NCI-H748 (cell line): ENCODE data around the gene METTL1.

Experiments
- DNase-seq: peaks from one replicate; lab custom pipeline; 2025; ENCODE audit not compliant: unreplicated experiment; lab: John Stamatoyannopoulos, UW

METTL1 gene

DNA sequence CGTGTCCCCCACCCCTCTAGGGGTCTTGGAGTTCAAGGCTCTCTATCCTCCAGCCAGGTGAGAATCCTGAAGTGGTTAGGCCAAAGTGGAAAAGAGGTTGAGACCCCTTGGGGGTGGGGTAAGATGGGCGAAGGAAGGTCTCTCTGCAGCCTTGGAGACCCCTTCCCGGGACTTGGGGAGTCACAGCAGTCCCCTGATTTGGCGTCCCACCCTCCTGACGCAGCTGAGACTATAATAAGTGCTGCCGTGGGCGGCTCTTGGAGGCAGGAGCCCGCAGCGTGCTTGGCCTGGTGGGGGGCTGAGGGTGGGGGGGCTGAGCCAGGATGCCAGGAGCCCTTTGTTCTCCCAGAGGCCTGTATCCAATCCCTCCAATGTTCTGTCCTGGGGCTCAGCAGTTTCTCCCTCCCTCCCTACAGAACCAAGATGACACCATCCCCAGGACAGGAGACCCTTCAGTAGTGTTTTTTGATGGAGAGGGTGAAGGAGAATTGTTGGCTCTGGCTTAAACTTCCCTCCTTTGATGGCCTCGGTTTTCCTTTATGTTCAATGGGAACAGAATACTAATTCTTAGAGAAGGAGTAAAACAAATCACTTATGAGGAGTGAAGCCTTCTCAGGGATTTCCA lies 31.9 kb downstream of the METTL1 start:
- no peak for DNase-seq

GRCh38 chr12:57739387-57739786 lies 32.5 kb downstream of the METTL1 start:
- DNase-seq, result peak; percentile 17

DNA sequence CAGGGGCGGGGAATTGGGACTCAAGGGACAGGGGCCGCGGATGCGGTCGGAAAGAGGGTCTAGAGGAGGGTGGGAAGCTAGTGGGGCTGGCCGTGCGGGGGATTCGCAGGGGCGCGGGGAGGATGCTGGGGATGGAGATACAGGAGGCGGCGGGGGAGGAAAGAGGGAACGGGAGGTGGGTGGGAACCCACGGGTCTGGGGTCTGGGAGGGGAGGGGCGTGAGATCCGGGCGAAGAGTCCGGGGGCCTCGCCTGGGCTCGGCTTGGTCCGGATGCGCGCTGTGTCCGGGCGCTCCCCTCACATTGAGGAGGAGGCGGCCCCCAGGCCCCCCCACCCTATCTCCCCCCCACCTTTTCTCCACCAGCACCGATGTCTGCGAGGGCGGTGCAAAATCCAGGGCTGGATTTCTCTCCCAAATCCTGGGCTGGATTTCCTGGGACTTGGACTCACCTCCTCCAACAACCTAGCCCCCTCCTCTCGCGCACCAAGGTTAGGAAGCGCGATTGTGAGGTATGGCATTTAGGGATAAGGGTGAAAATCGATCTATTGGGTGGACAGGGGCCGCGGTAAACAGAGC lies 33.2 kb downstream of the METTL1 start, which contains the start of gene AGAP2:
TSS of gene AGAP2 (minus strand) at position 82 of the 577 bp plus-strand sequence. CDS start 496 bp downstream, outside the sequence.
- DNase-seq, result no peak

DNA sequence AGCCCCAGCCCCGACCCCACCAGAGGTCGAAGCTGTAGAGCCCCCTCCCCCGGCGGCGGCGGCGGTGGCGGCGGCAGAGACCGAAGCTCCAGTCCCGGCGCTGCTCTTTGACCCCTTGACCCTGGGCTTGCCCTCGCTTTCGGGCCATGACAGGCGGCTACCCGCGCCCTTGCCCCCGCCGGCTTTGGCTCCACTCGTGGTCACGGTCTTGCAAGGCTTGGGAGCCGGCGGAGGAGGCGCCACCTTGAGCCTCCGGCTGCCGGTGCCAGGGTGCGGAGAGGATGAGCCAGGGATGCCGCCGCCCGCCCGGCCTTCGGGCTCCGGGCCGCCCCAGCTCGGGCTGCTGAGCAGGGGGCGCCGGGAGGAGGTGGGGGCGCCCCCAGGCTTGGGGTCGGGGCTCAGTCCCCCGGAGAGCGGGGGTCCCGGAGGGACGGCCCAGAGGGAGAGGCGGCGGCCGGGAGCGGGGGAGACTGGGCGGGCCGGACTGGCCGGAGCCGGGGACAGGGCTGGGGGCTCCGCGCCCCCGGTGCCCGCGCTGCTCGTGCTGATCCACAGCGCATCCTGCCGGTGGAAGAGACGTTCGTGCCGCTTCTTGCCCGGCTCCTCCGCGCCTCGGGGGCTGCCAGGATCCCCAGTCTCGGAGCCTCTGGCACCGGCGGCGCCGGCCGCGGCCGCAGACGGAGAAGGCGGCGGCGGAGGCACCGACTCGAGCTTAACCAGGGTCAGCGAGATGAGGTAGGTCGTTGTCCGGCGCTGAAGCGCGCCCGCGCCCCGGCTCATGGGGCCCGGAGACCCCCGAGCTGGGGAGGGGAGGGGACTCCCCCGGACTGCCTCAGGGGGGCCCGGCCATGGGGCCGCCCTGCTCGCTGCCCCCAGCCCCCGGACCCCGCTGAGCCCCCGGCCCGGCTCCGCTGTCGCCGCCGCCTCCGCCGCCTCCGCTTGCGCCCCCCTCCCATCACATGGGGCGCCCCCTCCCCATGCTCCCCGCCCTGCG lies 34.1 kb downstream of the METTL1 start:
- DNase-seq, result peak; percentile 56

GRCh38 chr12:57736741-57737466 lies 35.0 kb downstream of the METTL1 start:
- DNase-seq, result peak; percentile 64

DNA sequence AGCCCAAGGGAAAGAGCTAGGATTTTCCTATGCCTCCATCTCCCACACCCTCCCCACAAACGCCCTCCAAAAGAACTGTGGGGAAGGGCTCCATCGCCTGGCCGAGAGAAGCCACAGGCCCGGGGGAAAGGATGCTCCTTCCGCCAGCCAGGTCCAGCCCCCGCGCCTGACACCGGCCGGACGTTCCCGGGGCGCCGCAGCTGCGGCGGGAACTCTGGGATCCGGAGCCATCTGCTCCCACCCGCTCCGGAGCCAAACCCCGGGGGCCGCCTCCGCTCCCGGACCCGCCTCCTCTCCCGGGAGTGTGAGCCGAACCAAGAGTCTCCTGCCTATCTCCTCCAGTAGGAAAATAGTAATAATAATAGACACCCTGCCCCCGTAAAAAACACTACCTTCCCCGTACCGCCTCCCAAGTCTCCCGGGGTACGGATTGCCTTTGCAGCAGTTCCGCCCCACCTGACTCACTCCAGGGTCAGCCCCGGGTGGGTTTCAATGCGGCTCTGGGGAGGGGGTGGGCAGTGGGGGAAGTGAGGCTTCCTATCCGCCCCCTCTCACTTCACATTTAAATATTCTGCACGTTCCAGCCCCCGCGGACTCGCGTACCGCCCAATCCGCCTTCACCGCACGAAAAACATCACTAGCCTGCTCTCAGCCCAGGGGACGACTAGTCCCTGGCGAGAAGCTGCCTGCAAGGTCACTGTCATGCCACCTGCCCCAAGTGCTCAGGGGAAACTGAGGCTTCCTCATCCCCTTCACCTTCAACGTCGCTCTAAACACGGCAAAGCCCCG lies 35.8 kb downstream of the METTL1 start:
- peak; percentile 75 for DNase-seq

GRCh38 chr12:57735198-57735855 lies 36.6 kb downstream of the METTL1 start:
- DNase-seq, result peak; percentile 81

DNA sequence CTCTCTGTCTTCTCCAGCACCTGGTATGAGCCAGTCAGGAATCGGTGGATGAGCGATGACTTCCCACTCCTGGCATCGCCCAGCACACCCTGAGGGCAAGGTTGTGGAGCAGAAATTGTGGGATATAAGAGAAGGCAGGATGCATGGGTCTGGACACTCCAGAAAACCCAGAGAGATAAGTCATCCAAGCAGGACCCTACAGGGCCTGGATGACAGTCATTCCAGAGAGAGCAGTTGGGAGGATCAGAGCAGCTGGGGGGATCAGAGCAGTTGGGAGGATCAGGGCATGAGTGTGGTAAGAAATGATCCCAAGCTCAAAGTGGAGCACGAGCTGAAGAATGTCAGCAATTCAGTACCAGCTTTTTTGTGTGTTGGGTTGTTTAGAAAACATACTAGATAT lies 37.3 kb downstream of the METTL1 start:
- no peak for DNase-seq

GRCh38 chr12:57733928-57734327 lies 38.0 kb downstream of the METTL1 start:
- DNase-seq, result no peak

DNA sequence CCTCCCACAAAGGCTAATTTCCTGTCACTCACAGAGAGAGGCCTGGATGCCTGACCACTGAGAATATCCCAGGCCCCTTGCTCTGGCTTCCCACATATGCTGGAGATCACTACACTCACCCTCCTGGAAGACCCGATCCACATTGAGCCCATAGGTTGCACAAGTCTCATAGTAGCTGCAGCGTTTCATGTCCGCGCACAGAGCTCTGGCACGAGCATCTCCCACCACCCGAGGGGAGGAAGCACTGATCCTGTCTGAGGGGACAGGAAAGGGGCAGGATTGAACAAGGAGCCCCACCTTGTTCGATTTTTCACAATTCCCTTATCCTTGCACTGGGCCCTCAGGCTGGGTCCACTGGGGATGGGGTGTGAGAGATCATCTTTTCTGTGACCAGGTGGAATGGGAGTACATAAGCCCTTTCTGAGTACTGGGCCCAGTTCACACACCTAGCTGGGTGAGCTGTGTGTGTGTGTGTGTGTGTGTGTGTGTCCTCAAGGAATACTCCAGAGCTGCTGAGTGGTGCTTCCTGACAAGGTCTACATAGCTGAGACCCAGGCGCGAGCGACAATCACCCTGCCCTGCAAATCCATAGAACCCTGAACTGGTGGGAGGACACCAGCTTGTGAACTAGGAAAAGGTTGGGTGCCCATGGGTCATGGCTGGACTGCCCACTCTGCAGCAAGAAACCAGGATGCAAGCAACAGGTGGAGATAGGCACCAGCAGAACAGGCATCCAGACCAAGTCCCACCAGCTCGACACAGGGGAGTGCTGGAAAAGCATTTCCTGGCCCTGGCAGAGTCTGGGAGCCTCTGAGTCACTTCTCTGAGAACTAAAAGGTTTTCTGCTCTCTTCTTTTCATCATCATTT lies 38.9 kb downstream of the METTL1 start:
- no peak for DNase-seq

- DNase-seq, result no peak
Measured at GRCh38 chr12:57732270-57732669, 39.6 kb downstream of the METTL1 start.

DNA sequence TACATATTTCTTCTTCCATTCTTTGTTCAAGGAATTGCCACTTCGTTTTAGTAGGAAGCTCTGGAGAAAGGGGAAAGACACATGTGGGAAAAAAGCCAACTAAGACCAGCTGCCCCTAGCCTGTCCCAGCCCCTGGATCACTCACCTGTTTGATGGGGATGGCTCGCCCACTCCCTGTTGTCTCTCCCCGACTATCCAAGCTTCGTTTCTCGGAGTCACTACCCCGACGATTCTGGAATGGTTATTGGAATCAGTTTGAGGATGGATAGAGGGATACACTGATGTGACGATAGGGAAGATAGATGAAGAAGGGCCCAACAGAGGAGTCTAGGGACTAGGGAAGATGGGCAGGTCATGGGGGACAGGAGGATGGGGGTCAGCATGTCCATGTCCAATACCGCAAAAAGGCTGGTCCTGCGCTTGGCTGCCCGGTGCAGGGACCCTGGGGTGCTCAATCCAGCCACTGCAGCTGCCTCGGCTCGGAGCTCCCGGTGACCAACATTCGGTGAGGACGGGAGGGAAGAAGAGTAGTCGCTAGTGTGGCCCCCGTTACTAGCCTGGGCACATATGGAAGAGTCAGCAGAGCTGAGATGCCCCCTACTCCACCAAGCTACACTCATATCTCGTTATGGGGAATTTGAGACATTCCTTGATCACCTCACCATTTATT lies 40.4 kb downstream of the METTL1 start:
- no peak for DNase-seq

DNA sequence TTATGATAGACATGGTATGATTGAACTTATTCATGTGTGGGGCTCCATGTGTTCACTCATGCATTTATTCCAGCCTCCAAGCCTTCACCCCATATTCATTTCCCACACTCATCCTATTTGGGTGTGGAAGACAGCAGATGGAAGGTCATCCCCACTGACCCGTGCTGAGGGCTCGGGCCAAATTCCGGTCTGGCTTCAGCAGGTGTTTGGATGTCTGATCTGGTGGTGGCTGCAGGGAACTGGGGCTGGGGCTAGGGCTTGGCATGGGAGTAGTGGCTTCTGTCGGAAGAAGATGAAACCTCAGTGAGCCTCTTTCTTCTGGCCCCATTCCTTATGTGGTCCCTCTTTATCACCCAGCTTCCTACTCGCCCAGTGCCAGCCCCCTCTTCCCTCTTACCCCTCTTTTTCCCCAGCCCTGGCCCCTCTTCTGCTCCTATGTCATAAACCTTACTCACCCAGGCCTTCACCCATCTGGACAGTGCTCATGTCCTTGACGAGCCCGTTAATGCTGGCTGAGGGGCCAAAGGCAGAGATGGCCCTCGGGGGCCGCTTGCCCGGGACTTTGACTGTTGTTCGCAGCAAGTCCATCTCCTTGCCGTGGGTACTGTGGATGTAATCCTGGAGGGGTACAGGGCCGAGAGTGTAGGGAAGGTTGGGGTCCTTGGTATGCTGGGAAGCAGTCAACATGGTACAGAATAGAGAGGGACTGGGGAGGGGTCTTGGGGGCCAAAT lies 41.4 kb downstream of the METTL1 start:
- DNase-seq, result no peak

DNA sequence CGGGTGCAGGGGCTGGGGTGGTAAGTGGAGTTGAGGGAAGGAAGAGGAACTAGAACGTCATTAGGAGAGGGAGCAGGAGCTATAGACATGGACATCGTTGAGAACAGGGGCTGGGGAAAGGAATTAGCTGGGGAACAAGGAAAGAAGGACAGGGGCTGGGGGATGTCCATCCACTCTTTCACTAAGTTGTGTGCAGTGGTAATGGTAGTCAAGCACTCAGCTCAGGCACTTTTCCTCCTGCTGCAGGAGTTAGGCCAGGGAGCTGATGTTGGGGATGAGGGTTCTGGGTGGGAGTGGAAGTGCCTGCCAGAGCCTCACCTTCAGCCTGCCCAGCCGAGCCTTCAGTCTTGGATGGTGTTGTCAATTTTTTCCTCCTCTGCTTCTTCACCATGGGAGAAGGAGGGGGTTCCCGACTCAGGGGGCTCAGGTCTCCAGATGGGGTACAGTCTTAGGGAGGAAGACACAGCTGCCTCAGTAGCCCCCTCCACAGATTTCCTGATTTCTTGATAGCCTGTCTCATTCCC lies 42.5 kb downstream of the METTL1 start:
- no peak for DNase-seq

- no peak for DNase-seq
Measured at GRCh38 chr12:57727758-57728395, 44.0 kb downstream of the METTL1 start.

DNA sequence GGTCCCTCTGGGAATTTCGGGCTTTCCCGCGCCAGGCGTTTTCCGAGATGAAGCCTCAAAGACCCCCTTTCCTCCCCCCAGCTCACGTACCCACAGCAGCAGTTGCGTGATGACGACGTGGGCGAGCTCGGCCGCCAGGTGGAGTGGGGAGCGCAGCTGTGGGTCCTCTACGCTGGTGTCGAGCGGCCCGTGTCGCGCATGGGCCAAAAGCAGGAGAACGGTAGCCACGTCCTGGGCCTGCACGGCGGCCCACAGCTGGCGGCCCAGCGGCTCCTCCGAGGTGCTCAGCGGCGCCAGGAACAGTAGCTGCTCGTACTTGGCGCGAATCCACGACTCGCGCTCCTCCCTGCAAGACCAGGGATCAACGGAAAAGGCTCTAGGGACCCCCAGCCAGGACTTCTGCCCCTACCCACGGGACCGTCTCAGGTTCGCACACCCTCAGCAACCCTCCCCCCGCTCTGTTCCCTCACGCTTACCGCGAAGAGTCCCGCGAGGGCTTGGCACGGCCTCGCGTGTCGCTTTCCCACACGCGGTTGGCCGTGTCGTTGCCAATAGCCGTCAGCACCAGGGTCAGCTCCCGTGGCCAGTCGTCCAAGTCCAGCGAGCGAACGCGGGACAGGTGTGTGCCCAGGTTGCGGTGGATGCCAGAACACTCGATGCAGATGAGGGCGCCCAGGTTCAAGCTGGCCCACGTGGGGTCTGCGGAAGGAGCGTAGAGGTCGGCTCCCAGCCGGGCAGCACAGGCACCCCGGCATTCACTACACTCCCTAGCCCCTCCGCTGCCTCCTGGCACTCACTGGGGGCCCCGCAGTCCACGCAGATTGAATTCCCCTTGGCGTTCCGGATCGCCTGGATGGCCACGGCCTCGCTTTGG lies 44.8 kb downstream of the METTL1 start:
- peak; percentile 80 for DNase-seq
